A673 (cell line): ENCODE data around the gene NCBP3. TPM values are rescaled to one million over a fixed set of nuclear protein-coding genes. Genes with fewer than 3 reads are reported as not detected.

ENCODE experiments used
- BruUV-seq: library from RNA; stranded (reverse); fragments of 400-500 nt; replicated peaks from 2 replicates; lab custom pipeline; 2021; lab: Mats Ljungman, UMichigan
- CTCF ChIA-PET: fragments of 300-600 bp; sonication (Branson Sonifier 250); formaldehyde crosslinking; loops from one replicate; lab custom pipeline; 2022; ENCODE audit warnings: antibody characterized with exemption; lab: Charles Lee
- POLR2A ChIA-PET: fragments of 300-600 bp; sonication (Branson Sonifier 250); formaldehyde crosslinking; loops from one replicate; lab custom pipeline; 2022; ENCODE audit warnings: antibody characterized with exemption; ENCODE audit not compliant: low non-redundant PET; lab: Charles Lee
- DNase-seq: peaks from one replicate; pipeline ENCODE4 v3.0.0-alpha.2; 2015; ENCODE audit warnings: low spot score
- H3K27ac ChIP-seq: fragments of 200-600 bp; sonication (generic); 2 replicates; pipeline ENCODE4 v1.5.1; 2016; ENCODE audit warnings: mixed run types, low read depth, mild to moderate bottlenecking, mixed read lengths, antibody characterized with exemption, low read length; ENCODE audit not compliant: poor library complexity, severe bottlenecking
- H3K27me3 ChIP-seq: fragments of 200-600 bp; sonication (generic); replicated peaks from 2 replicates; pipeline ENCODE4 v1.6.1; 2017; ENCODE audit warnings: mixed run types, low read depth, mild to moderate bottlenecking, mixed read lengths, antibody characterized with exemption, low read length; ENCODE audit not compliant: insufficient read depth, poor library complexity
- H3K36me3 ChIP-seq: fragments of 200-600 bp; sonication (generic); 2 replicates; pipeline ENCODE4 v1.6.1; 2016; ENCODE audit warnings: mixed run types, mild to moderate bottlenecking, mixed read lengths, antibody characterized with exemption, low read length; ENCODE audit not compliant: insufficient read depth, poor library complexity, severe bottlenecking
- H3K4me1 ChIP-seq: fragments of 200-600 bp; sonication (generic); 2 replicates; pipeline ENCODE4 v1.6.1; 2017; ENCODE audit warnings: mixed run types, mild to moderate bottlenecking, mixed read lengths, antibody characterized with exemption, low read length; ENCODE audit not compliant: insufficient read depth, poor library complexity, severe bottlenecking
- H3K4me3 ChIP-seq: fragments of 200-600 bp; sonication (generic); 2 replicates; pipeline ENCODE4 v1.5.1; 2016; ENCODE audit warnings: low read depth, mixed run types, mild to moderate bottlenecking, mixed read lengths, low read length; ENCODE audit not compliant: poor library complexity, severe bottlenecking
- H3K9me3 ChIP-seq: fragments of 200-600 bp; sonication (generic); 2 replicates; pipeline ENCODE4 v1.6.1; 2016; ENCODE audit warnings: mixed run types, low read depth, mild to moderate bottlenecking, mixed read lengths, antibody characterized with exemption, low read length; ENCODE audit not compliant: poor library complexity, severe bottlenecking
- EZH2 ChIP-seq: fragments of 200-600 bp; sonication (generic); IDR thresholded peaks from 2 replicates; pipeline ENCODE4 v1.6.1; 2017; ENCODE audit warnings: borderline replicate concordance, low read depth, mild to moderate bottlenecking, mixed read lengths, antibody characterized with exemption, low read length; ENCODE audit not compliant: poor library complexity, severe bottlenecking
- intact Hi-C: fragments of 100-400 bp; cut with micrococcal nuclease; formaldehyde crosslinking; loops from one replicate; pipeline ENCODE4 v1.10.0; 2022; ENCODE audit not compliant: unreplicated experiment
- total RNA-seq: library from RNA; stranded (reverse); gene quantifications from 2 replicates; pipeline ENCODE4 v1.2.3, GENCODE V29; 2021
- TF ChIP-seq, protein P1 (sequence below): fragments of 300-800, 200-600 bp; sonication (generic); conservative IDR thresholded peaks from 2 replicates; pipeline ENCODE4 v1.5.1; 2017; ENCODE audit warnings: low read depth, mild to moderate bottlenecking, antibody characterized with exemption, low read length, moderate library complexity, mixed read lengths

Gene NCBP3
- total RNA-seq, 1 experiment from 2014 or later = 59.9 TPM

DNA sequence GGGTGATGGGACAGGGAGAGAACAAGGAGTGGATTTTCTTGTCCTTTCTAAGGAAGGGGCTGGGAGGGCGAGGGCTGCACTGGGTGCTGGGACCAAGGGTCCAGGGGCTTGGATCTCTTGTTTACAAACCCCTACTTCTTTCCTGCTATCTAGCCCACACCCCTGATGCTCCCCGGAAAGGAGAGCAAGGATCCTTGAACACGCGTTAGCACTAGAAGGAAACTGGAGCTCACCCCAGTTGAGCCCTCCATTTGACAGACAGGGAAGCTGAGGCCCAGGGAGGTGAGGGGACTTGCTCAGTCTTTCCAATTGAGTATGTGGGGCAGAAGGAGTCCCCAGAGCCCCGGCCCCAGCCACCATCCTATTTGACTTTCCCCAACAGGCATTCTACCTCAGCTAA, 40.5 kb downstream of the NCBP3 start:
- Histone ChIP-seq H3K4me3 (no peak overlapping the region), H3K4me1 (no peaks in the 10 kb centered on the region), H3K9me3 (no peaks in the 10 kb centered on the region), H3K36me3 (peaks cover 7% of the 10 kb centered on the region), H3K27me3 (no peaks in the 10 kb centered on the region), H3K27ac (no peak overlapping the region)
- CTCF ChIA-PET = no interaction called here
- TF ChIP-seq EZH2 = no peak
- TF ChIP-seq, protein P1, sequence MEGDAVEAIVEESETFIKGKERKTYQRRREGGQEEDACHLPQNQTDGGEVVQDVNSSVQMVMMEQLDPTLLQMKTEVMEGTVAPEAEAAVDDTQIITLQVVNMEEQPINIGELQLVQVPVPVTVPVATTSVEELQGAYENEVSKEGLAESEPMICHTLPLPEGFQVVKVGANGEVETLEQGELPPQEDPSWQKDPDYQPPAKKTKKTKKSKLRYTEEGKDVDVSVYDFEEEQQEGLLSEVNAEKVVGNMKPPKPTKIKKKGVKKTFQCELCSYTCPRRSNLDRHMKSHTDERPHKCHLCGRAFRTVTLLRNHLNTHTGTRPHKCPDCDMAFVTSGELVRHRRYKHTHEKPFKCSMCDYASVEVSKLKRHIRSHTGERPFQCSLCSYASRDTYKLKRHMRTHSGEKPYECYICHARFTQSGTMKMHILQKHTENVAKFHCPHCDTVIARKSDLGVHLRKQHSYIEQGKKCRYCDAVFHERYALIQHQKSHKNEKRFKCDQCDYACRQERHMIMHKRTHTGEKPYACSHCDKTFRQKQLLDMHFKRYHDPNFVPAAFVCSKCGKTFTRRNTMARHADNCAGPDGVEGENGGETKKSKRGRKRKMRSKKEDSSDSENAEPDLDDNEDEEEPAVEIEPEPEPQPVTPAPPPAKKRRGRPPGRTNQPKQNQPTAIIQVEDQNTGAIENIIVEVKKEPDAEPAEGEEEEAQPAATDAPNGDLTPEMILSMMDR = no peak
- DNase-seq = no peak
- no TSS peak for BruUV-seq
- intact Hi-C loops = no loop called here
- POLR2A ChIA-PET = no interaction called here

DNA sequence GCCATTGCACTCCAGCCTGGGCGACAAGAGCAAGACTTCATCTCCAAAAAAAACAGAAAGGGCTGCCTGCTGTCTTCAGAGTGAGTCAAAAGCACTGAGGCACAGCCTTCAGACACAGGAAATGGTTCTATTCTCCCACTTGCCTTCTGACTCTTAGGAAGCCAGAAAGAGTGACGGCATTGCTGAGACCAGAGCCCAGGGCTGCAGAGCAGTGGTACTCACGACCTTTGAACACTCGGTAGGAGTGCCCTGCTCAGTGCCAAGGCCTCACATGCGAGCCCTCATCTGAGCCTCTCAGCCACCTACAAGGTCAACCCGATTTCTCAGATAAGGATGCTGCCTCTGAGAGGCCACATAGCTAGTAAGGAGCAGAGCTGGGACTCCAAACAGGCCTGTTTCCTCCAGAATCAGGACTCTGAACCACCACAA, 41.5 kb downstream of the NCBP3 start:
- H3K4me3 ChIP-seq = no peak overlapping the region
- TF ChIP-seq EZH2 = no peak
- TF ChIP-seq, protein P1 = no peak
- H3K27me3 ChIP-seq = no peaks in the 10 kb centered on the region
- H3K27ac ChIP-seq = no peak overlapping the region
- ChIA-PET POLR2A (no interaction called here), CTCF (no interaction called here)
- no peaks in the 10 kb centered on the region for H3K9me3 ChIP-seq
- peaks cover 6% of the 10 kb centered on the region for H3K36me3 ChIP-seq
- intact Hi-C loops = loop anchor here (5.0 kb wide), 1 partner anchor 67 kb away; no protein-coding TSS in a partner anchor
- H3K4me1 ChIP-seq = no peaks in the 10 kb centered on the region
- no TSS peak for BruUV-seq
- DNase-seq = no peak

DNA sequence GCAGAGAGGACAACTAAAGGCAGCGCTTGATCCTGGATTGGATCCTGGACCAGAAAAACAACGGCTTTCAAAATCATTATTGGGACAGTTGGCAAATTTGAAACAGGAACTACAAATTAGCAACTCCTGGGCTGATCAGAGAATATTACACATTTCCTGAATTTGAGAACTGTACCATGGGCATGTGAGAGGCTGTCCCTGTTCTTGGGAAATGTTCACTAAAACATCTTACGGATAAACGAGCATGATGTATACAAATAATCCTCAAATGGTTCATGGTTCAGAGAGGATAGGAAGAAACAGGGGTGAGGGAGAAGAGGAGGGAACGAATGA, 42.8 kb downstream of the NCBP3 start:
- no peak for DNase-seq
- no TSS peak for BruUV-seq
- Histone ChIP-seq H3K27me3 (no peaks in the 10 kb centered on the region), H3K9me3 (no peaks in the 10 kb centered on the region), H3K4me3 (no peak overlapping the region), H3K27ac (no peak overlapping the region), H3K4me1 (no peaks in the 10 kb centered on the region), H3K36me3 (peaks cover 6% of the 10 kb centered on the region)
- TF ChIP-seq, protein P1 = no peak
- no peak for TF ChIP-seq EZH2
- intact Hi-C loops = loop anchor here (5.0 kb wide), 1 partner anchor 66 kb away; no protein-coding TSS in a partner anchor
- POLR2A ChIA-PET = no interaction called here
- CTCF ChIA-PET = no interaction called here
